Testis (tissue), 2 donors: ENCODE data around the gene PRUNE2.

ENCODE experiments used
- POLR2A ChIP-seq: fragments of 450-650 bp; IDR thresholded peaks from one replicate; pipeline ENCODE4 v1.6.1; 2017; ENCODE audit warnings: antibody characterized with exemption, mild to moderate bottlenecking, moderate library complexity
- TF ChIP-seq, protein P1 (sequence below), 3 experiments: fragments of 450-650 bp in 2 of 3; fragments of 200-600 bp in 1 of 3; sonication (generic) in 1 of 3; IDR thresholded peaks; one replicate each; pipeline ENCODE4 v1.5.1; 2016 to 2019; ENCODE audit warnings: antibody characterized with exemption in 3 of 3, mild to moderate bottlenecking in 2 of 3, moderate library complexity in 1 of 3

DNA sequence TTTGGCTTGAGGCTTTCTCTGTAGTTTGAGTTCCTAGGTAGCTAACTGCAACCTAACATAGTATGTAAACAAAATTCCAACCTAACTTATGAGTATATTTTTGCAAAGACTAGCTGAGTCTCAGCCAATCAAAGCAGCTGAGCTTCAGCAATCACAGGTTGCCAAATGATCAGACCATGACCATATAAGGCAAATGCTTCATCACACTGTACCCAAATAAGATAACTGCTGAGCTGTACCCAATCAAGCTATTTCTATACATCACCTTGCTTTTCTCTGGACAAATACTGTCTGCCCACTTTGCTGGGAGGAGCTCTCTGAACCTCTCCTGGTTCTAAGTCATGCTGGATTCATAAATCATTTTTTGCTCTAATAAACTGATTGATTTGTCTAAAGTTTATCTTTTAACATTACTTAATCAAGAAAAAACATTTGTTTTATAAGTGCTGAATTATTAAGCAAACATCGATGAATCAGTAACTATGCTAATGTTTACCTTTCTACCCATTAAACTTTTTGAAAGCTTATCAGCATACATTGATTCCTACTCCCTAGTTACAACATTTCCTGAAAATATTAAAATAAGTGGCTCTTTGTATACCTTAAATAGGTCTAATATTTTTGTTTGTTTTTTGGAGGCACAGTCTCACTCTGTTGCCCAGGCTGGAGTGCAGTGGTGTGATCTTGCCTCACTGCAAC lies 271.4 kb downstream of the PRUNE2 start:
- TF ChIP-seq, protein P1, sequence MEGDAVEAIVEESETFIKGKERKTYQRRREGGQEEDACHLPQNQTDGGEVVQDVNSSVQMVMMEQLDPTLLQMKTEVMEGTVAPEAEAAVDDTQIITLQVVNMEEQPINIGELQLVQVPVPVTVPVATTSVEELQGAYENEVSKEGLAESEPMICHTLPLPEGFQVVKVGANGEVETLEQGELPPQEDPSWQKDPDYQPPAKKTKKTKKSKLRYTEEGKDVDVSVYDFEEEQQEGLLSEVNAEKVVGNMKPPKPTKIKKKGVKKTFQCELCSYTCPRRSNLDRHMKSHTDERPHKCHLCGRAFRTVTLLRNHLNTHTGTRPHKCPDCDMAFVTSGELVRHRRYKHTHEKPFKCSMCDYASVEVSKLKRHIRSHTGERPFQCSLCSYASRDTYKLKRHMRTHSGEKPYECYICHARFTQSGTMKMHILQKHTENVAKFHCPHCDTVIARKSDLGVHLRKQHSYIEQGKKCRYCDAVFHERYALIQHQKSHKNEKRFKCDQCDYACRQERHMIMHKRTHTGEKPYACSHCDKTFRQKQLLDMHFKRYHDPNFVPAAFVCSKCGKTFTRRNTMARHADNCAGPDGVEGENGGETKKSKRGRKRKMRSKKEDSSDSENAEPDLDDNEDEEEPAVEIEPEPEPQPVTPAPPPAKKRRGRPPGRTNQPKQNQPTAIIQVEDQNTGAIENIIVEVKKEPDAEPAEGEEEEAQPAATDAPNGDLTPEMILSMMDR (IDR thresholded peaks at IDR 0.05) = no peak
- no peak for TF ChIP-seq POLR2A
